ENCODE results near the gene CCDC171. TPM values are rescaled to one million over a fixed set of nuclear protein-coding genes. Genes with fewer than 3 reads are reported as not detected.

Gene CCDC171
- total and polyA plus RNA-seq, 2 of the 13 experiments (the other 11 are each of a cell fraction or from before 2014, with no cell fraction given), result 0.95 to 2.5 TPM

GRCh38 chr9:15509931-15510788 is 42.7 kb upstream of the CCDC171 start (continued):
- TF ChIP-seq SNAPC4 (CRISPR knock-in tag; IDR thresholded peaks at IDR 0.05), result no peak
- no peak for TF ChIP-seq ZNF124 (CRISPR knock-in tag; IDR thresholded peaks at IDR 0.05)
- no peak for TF ChIP-seq MXD1 (CRISPR knock-in tag; IDR thresholded peaks at IDR 0.05)
- 0 out of 2 replicates have a peak, but pooled peaks have one; percentile 85 for TF ChIP-seq IRX3 (CRISPR knock-in tag; IDR thresholded peaks at IDR 0.05; ENCODE audit: borderline replicate concordance, low read depth)
- no peak for TF ChIP-seq MAX (IDR thresholded peaks at IDR 0.05)
- TF ChIP-seq SOX6 (IDR thresholded peaks at IDR 0.05), result no peak
- no peak for TF ChIP-seq SOX6 (CRISPR knock-in tag; IDR thresholded peaks at IDR 0.05)
- TF ChIP-seq KDM6A (CRISPR knock-in tag; IDR thresholded peaks at IDR 0.05; ENCODE audit: low read depth), result 0 out of 2 replicates have a peak, but pooled peaks have one; percentile 11
- peak; percentile 45 for TF ChIP-seq ZNF263 (CRISPR knock-in tag; IDR thresholded peaks at IDR 0.05)
- no peak for TF ChIP-seq POLR2AphosphoS2 (IDR thresholded peaks at IDR 0.05; ENCODE audit: low read depth, low read length)
- TF ChIP-seq ZNF800 (CRISPR knock-in tag; IDR thresholded peaks at IDR 0.05), result no peak
- no peak for TF ChIP-seq KLF11 (CRISPR knock-in tag; IDR thresholded peaks at IDR 0.05)
- no peak for TF ChIP-seq DNMT3B (CRISPR knock-in tag; conservative IDR thresholded peaks at IDR 0.05)
- TF ChIP-seq MTF1 (CRISPR knock-in tag; IDR thresholded peaks at IDR 0.05), result no peak
- TF ChIP-seq SNRNP70 (IDR thresholded peaks at IDR 0.05; ENCODE audit: low read depth, low read length), result no peak

Data from HepG2 (cell line).